Measurements from ENCODE around the gene ZNF585A.
A peak's percentile ranks its signal among the peaks of the same experiment; 100 is the strongest.
"Not testable (repeated sequence)": the region's sequence is repeated elsewhere in the genome, so short reads cannot be mapped to it uniquely, and the experiment has no call there.

ZNF585A gene

GRCh38 chr19:37172368-37173366 lies at the start of gene ZNF585A:
Gene ZNF585A, minus strand, starts transcription at chr19:37172695. Its CDS starts 2,785 bp downstream, at chr19:37169910.
- DNase-seq (ENCODE audit: low read depth in 2 of 2) = peak; percentile 94

GRCh38 chr19:37221136-37221535 lies 48.6 kb upstream of the ZNF585A start:
- no peak for DNase-seq (ENCODE audit: low read depth in 2 of 2)

- DNase-seq (ENCODE audit: low read depth in 2 of 2) = no peak
Measured at GRCh38 chr19:37220383-37220782, 47.9 kb upstream of the ZNF585A start.

GRCh38 chr19:37218592-37218935 lies 46.1 kb upstream of the ZNF585A start:
- no peak for DNase-seq (ENCODE audit: low read depth in 2 of 2)

GRCh38 chr19:37217775-37218591 lies 45.5 kb upstream of the ZNF585A start, which contains the start of gene ZNF383:
Gene ZNF383, plus strand, starts transcription at chr19:37218214. Its CDS starts 12,240 bp downstream, at chr19:37230454.
- peak; percentile 67 to 70 for DNase-seq (ENCODE audit: low read depth in 2 of 2)

- no peak for DNase-seq (ENCODE audit: low read depth in 2 of 2)
Measured at GRCh38 chr19:37217480-37217774, 44.9 kb upstream of the ZNF585A start.

- DNase-seq (ENCODE audit: low read depth in 2 of 2) = no peak
Measured at GRCh38 chr19:37197768-37198167, 25.3 kb upstream of the ZNF585A start.

GRCh38 chr19:37197115-37197514 lies 24.6 kb upstream of the ZNF585A start:
- not testable (repeated sequence) for DNase-seq (ENCODE audit: low read depth in 2 of 2)

GRCh38 chr19:37195248-37195647 lies 22.8 kb upstream of the ZNF585A start:
- not testable (repeated sequence) for DNase-seq (ENCODE audit: low read depth in 2 of 2)

- not testable (repeated sequence) for DNase-seq (ENCODE audit: low read depth in 2 of 2)
Measured at GRCh38 chr19:37186071-37186470, 13.6 kb upstream of the ZNF585A start.

- no peak for DNase-seq (ENCODE audit: low read depth in 2 of 2)
Measured at GRCh38 chr19:37165635-37166034, 6.9 kb downstream of the ZNF585A start.

- no peak for DNase-seq (ENCODE audit: low read depth in 2 of 2)
Measured at GRCh38 chr19:37160153-37160552, 12.3 kb downstream of the ZNF585A start.

GRCh38 chr19:37148214-37148613 lies 24.3 kb downstream of the ZNF585A start:
- no peak for DNase-seq (ENCODE audit: low read depth in 2 of 2)

- DNase-seq (ENCODE audit: low read depth in 2 of 2) = no peak
Measured at GRCh38 chr19:37136111-37136510, 36.4 kb downstream of the ZNF585A start.

GRCh38 chr19:37128821-37129177 lies 43.7 kb downstream of the ZNF585A start:
- DNase-seq (ENCODE audit: low read depth in 2 of 2) = no peak

- DNase-seq (ENCODE audit: low read depth in 2 of 2) = no peak
Measured at GRCh38 chr19:37127999-37128820, 44.3 kb downstream of the ZNF585A start.

GRCh38 chr19:37122093-37122492 lies 50.4 kb downstream of the ZNF585A start:
- not testable (repeated sequence) for DNase-seq (ENCODE audit: low read depth in 2 of 2)

GRCh38 chr19:37114001-37114400 lies 58.5 kb downstream of the ZNF585A start:
- no peak for DNase-seq (ENCODE audit: low read depth in 2 of 2)

GRCh38 chr19:37111753-37112152 lies 60.7 kb downstream of the ZNF585A start:
- not testable (repeated sequence) for DNase-seq (ENCODE audit: low read depth in 2 of 2)

- not testable (repeated sequence) for DNase-seq (ENCODE audit: low read depth in 2 of 2)
Measured at GRCh38 chr19:37104135-37104534, 68.4 kb downstream of the ZNF585A start.

GRCh38 chr19:37098570-37098969 lies 73.9 kb downstream of the ZNF585A start:
- DNase-seq (ENCODE audit: low read depth in 2 of 2) = no peak

- no peak for DNase-seq (ENCODE audit: low read depth in 2 of 2)
Measured at GRCh38 chr19:37095859-37096258, 76.6 kb downstream of the ZNF585A start.
